Measurements from ENCODE around the gene OCA2.
"Not testable (repeated sequence)": the region's sequence is repeated elsewhere in the genome, so short reads cannot be mapped to it uniquely, and the experiment has no call there.

Gene OCA2

GRCh38 chr15:27767430-27767829 is 331.7 kb downstream of the OCA2 start:
- DNase-seq, result not testable (repeated sequence)

- DNase-seq, result no peak
Observed at GRCh38 chr15:27764339-27764738, 334.8 kb downstream of the OCA2 start.

DNA sequence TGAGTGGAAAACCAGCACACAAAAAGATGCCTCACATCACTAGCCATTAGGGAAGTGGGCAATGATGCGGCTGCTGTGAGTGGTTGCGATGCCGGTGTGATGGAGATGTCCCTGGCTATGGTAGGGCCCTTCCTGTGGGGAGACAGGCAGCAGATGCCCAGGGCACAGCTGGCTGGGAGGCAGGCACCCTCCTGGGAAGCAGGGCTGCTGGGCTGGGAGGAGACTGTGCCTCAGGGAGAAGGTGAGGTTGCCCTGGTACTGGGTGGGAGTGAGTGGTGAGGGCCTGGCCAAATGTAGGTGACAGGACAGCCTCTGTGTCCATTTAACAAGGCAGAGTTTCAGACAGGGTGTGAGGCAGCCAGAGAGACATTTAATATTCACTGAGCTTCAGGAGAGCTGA is 335.6 kb downstream of the OCA2 start:
- DNase-seq, result no peak

DNA sequence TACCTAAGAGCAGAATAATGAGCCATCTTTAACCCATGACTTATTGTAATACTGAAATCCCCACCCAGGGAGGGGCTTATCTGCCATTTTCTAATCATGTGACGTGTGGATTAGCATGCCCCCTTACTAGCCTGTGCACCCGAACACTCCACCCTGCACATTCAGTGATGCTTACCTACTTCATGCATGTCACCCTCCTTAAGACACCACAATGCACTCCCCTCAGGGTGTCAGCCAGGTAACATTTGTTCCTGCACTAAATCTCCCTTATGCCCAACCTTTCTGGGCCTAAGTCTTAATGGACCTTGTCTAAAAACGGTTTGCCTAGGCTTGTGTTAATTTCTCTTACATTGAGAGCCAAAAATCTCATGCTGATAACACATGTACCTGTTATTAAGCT is 336.6 kb downstream of the OCA2 start:
- DNase-seq, result no peak

GRCh38 chr15:27757052-27757451 is 342.1 kb downstream of the OCA2 start:
- peak in 1 of 2 experiments; percentile 27 for DNase-seq

GRCh38 chr15:27752691-27753090 is 346.4 kb downstream of the OCA2 start:
- DNase-seq, result no peak

GRCh38 chr15:27747997-27748396 is 351.1 kb downstream of the OCA2 start:
- no peak for DNase-seq

DNA sequence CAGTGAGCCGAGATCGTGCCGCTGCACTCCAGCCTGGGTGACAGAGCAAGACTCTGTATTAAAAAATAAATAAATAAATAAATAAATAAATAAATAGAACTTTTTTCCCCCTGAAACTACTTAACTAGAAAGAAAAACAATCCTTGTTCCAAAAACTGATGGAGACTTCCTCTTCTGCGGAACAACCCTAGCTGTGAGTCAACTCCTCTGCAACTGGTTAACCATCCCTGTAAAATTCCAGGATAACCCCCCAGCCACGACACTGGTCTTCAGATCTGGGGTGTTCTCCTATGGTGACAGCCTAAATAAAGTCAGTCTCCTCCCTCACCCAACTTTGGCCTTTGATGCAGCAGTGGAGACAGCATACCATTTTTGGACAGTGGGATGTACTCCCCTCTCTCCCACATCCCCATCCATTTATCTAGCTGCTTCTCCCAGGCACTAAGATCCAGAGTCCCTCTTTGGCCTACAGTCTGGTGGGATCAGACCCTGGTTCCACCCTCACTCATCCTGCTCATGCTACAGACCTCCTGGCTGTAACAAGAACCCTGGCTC is 352.6 kb downstream of the OCA2 start:
- no peak for DNase-seq

DNA sequence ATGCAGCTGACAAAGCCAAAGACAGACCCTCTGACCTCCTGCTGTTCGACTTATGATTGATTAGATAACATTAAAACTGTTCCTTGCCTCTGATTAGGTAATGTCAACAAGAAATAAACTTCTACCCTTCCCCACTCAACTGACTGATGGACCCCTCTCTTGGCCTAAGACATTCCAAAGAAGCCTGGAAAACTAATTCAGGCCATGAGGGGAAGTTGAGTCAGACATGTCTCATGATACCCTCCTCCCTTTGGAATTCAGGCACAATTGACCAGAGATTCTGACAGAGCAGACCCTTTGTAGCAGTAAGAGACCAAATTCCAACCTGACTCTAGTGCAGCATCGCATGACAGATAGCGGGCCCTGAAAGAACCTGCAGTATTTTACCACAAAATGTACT is 354.5 kb downstream of the OCA2 start:
- no peak for DNase-seq

DNA sequence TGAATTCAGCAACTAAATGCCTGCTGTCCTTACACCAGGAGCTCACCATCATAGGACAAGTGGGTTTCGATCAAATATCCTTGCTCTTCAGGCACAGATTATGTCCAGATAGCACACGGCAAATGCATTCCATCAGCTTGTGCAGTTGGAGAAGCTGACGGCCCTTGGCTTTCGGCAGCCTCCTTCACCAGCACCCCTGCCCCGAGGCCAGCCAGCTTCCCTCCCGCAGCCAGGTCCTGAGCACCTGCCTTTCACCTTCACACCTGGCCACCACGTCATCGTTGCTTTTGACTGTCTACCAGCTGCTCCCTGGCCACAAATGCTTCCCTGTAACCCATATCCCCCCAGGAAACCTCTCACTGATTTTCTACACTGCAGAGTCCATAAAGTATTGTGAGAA is 355.5 kb downstream of the OCA2 start:
- no peak for DNase-seq

DNA sequence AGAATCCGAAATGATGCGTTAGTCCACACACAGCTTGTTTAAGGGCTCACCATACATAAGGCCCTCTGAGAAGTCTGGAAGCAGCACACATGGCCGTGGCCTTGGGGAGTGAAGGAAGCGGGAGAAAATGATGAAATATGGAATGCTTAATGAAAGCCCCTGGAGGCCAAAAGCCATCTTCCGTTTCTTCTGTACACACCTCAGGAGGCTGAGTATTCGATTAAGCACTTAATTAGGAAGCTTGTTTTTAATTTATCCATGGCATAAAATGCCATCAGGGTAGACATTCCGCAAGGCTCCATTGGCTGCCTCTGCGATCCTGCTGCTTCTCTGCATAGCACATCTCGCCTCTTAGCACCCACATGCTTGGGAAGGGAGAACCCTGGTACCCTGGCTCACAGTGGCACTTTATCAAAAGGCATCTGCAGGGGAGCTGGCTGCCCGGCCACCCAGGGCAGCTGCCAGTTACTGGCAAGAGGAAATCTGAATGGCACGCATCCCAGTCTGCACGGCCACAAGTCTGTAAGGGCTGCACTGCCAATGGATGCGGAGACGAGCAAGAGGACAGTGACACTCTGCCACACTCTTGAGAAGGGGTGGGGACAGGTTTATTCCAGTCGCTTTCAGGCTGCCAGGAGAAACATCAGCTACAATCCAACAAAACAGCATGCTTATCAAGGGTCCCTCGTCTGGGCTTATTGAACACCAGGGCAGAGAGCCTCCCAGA is 356.2 kb downstream of the OCA2 start:
- DNase-seq, result peak in 1 of 2 experiments; percentile 58

- DNase-seq, result no peak
Observed at GRCh38 chr15:27741226-27741860, 357.8 kb downstream of the OCA2 start.

GRCh38 chr15:27734785-27735495 is 364.2 kb downstream of the OCA2 start:
- DNase-seq, result no peak

GRCh38 chr15:27731776-27732175 is 367.3 kb downstream of the OCA2 start:
- no peak for DNase-seq

DNA sequence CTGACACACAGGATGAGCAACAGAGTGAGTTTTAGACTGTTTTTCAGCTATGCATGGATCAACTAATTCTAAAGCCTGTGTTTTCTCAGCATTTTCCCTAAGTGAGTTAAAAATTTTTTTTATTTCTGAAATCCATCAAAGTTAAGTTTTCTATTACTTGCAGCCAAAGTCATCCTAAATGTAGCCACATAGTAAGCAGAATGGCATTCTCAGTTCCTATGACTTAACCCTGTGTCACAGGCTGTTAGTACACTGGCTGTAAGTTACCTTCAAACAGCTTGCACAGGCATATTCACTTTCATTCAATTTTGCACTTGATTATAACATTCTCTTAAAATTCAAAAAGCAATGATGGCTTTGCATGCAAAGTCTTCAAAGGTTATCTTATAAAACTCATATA is 368.2 kb downstream of the OCA2 start:
- DNase-seq, result no peak

DNA sequence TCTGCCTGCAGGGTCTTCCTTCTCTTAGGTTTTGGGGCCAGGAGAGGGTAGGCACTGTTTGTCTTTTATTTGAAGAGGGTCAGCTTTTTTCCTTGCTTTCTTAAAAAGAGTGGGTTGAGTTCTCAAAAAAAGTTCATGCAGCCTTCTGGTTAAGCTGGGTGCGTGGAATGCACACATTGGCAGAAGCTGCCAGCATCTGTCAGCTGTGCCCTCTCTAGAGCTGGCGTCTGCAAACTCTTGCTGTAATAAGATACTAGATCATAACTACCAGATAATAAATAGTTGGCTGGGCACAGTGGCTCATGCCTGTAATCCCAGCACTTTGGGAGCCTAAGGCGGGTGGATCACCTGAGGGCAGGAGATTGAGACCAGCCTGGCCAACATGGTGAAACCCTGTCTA is 373.4 kb downstream of the OCA2 start:
- no peak for DNase-seq

GRCh38 chr15:27723821-27724220 is 375.3 kb downstream of the OCA2 start:
- DNase-seq, result peak in 1 of 2 experiments; percentile 13

DNA sequence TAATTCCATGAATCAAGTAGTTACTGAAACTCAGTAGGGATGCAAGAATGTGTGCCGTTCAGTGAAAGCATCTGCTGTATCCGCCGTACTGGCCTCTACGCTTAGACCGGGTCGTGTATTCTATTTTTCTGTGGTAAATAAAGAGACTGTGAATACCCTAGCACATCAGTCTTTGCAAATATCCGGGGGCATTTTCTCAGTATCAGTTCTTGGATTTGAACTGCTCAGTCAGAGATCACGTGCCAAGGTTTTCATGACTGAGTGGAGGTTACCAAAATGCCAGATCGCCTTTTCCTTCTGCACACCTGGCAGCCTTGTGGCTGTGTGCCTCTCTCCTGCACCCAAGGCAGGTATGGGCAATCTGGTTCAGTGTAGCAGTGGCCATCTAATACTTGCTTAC is 377.0 kb downstream of the OCA2 start:
- DNase-seq, result no peak

GRCh38 chr15:27714675-27715074 is 384.4 kb downstream of the OCA2 start:
- DNase-seq, result no peak

DNA sequence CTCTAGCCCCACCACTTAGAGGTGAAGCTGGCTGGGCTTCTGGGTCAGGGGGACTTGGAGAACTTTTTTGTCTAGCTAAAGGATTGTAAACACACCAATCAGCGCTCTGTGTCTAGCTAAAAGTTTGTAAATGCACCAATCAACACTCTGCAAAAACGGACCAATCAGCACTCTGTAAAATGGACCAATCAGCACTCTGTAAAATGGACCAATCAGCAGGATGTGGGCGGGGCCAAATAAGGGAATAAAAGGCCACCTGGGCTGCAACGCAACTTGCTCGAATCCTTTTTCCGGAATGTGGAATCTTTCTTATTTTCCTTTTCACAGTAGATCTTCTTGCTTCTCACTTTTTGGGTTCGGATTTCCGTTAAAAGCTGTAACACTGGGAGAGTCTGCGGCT is 385.3 kb downstream of the OCA2 start:
- not testable (repeated sequence) for DNase-seq

DNA sequence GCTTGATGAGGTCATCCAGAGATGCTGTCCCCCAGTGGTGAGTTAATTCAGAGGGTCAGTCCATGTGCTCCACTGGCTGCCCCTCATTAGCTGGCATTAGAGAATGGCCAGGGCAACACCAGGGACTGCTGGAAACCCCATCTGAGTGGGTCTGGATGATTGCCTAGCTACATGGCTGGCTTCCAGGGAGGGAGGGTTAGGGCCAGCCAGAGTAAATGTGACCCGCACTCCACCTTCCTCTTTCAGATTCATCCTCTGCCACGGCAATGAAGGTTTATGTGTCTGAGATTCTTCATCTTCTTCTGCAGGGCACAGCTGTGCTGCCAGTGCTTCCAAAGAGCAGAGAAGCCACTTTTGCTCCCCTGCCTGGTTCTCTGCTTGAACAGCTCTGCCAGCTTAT is 391.9 kb downstream of the OCA2 start:
- DNase-seq, result peak; percentile 17 to 52

DNA sequence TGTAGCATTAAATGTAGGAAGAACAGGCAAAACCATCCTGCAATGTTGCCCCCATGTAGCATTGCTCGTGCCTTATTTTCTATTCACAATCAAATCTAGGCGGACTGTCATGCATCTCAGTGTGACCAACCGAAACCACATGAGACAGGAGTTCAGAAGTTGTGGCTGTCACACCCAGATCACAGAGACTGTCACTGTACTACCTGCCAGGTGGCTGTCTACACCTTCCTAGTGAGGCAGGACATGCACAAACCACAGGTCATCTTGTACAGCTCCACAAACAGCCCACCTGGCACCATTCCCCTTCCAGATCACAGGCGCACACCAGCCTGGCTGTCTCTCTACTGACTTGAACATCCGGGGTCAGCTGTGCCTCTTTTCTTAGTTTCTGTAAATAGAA is 392.8 kb downstream of the OCA2 start:
- peak in 1 of 2 experiments; percentile 75 for DNase-seq

GRCh38 chr15:27705056-27705455 is 394.1 kb downstream of the OCA2 start:
- DNase-seq, result no peak

All from NCI-H2081 (cell line).